Measurements from ENCODE around the gene ELANE.

ELANE gene

DNA sequence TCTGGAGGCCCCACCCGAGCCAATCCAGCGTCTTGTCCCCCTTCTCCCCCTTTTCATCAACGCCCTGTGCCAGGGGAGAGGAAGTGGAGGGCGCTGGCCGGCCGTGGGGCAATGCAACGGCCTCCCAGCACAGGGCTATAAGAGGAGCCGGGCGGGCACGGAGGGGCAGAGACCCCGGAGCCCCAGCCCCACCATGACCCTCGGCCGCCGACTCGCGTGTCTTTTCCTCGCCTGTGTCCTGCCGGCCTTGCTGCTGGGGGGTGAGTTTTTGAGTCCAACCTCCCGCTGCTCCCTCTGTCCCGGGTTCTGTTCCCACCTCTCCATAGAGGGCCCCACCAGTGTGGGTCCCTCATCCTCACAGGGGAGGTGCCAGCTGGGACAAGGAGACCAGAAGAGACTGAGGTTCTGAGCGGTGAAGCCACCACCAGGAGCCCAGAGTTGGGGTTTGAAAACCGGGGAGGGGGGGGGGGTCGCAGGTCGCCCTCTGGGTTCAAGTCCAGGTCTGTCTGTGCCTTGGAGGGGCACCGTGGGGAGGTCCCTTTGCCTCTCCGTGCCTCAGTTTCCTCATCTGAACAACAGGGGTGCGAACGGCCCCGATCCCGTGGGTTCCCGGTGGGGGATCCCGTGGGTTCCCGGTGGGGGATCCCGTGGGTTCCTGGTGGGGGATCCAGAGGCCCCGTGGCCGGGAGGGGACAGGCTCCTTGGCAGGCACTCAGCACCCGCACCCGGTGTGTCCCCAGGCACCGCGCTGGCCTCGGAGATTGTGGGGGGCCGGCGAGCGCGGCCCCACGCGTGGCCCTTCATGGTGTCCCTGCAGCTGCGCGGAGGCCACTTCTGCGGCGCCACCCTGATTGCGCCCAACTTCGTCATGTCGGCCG, at the start of gene ELANE:
TSS of gene ELANE (plus strand) at position 168 of the 878 bp plus-strand sequence. CDS start at position 194, 26 bp downstream.
- no peak for DNase-seq (ENCODE audit: low spot score)

DNA sequence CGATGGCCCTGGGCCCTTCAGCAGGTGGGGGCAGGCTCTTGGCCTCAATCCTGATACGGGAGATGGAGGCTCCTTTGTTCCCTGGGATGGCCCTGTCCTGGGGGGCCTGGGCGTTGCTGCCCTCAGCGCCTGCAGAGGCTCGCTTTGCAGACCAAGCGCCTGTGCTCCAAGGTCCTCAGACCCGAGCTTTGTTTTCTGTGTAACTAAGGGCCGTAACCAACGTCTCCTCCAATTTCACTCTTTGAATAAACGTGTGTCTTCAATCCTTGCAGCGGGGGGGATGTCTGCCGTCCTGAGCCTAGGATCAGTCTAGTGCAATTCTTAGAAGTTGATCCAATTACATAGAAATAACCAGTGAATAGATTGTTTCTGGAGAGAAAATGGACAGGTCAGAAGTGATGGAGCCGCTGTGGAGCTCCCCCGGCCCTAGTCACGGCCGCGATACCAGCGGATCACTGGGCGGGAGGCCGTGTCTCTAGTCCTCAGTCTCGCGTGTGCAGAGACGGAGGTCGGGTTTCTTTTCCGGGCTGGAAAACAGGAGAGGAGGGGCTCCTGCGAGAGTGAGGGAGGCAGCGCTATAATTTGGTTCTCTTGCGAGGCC, 49.5 kb upstream of the ELANE start:
- DNase-seq (ENCODE audit: low spot score), result no peak

DNA sequence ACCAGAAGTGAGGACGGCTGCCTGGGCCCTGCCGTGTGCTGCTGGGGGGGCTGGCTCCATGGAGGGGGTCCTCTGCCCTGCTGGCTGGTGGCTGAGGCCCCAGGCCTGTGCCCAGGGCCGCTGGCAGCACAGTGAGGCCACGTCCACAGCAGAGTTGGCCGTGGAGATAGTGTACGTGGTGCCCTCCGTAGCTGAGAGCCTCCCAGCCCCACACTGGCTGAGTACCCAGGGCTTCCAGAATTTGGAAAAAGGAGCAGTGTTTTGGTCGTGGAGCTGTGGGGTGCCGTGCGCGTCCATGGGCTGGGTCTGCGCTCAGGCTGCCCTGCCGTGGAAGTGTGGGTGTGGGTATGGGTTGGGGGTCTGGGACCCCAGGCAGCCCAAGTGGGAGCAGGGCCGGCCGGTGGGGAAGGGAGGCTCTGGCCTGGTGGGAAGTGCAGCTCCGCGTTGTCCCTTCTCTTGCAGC, 49.0 kb upstream of the ELANE start:
- no peak for DNase-seq (ENCODE audit: low spot score)

DNA sequence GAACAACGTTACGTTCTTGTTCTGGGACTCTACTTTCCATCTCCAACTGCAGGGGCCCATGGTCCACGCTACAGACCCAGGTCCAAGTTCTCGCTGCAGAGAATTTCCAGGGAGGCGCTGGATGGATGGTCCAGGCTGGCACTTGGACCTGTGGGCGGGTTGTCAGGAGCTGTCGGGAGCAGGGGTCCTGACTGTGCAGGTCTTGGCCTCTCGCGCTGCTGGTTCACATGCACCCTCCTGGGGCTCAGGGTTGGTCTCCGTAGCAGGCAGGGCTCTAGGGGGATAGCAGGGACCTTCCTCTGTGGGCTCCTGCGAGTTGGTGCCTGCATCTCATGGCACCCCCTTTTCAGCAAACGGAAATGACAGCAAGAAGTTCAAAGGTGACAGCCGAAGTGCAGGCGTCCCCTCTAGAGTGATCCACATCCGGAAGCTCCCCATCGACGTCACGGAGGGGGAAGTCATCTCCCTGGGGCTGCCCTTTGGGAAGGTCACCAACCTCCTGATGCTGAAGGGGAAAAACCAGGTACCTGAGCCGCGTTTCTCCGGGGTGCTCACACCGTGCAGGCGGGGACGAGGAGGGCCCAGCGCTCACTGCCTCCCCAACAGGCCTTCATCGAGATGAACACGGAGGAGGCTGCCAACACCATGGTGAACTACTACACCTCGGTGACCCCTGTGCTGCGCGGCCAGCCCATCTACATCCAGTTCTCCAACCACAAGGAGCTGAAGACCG, 48.3 kb upstream of the ELANE start:
- no peak for DNase-seq (ENCODE audit: low spot score)

DNA sequence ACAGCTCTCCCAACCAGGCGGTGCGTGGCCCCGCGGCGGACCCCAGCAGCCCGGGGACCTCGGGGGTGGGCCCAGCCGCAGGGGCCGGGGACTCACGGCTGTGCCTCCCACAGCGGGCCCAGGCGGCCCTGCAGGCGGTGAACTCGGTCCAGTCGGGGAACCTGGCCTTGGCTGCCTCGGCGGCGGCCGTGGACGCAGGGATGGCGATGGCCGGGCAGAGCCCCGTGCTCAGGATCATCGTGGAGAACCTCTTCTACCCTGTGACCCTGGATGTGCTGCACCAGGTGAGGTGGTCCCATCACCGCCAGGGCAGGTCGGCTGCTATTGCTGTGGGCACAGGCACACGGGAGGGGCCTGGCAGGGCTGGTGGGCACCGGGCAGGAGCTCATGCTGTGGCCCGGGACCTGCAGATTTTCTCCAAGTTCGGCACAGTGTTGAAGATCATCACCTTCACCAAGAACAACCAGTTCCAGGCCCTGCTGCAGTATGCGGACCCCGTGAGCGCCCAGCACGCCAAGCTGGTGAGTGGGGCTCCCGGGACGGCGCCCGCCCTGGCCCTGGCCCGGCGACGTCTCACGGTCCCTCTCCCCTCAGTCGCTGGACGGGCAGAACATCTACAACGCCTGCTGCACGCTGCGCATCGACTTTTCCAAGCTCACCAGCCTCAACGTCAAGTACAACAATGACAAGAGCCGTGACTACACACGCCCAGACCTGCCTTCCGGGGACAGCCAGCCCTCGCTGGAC, 47.5 kb upstream of the ELANE start:
- DNase-seq (ENCODE audit: low spot score), result no peak

DNA sequence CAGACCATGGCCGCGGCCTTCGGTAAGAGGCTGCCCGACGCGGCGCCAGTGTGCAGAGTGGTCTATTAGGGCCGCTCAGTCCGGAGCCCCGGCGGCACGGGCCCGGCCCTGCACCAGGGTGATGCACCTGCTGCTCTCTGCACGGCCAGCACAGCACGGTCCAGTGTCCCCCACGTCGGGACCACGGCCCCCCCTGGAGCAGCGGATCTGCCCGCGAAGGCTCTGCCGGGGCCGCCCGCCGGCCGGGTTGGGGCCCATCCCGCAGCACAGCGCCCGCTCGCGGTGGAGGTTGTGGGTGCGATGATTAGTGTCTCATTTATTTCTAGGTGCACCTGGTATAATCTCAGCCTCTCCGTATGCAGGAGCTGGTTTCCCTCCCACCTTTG, 46.9 kb upstream of the ELANE start:
- no peak for DNase-seq (ENCODE audit: low spot score)

DNA sequence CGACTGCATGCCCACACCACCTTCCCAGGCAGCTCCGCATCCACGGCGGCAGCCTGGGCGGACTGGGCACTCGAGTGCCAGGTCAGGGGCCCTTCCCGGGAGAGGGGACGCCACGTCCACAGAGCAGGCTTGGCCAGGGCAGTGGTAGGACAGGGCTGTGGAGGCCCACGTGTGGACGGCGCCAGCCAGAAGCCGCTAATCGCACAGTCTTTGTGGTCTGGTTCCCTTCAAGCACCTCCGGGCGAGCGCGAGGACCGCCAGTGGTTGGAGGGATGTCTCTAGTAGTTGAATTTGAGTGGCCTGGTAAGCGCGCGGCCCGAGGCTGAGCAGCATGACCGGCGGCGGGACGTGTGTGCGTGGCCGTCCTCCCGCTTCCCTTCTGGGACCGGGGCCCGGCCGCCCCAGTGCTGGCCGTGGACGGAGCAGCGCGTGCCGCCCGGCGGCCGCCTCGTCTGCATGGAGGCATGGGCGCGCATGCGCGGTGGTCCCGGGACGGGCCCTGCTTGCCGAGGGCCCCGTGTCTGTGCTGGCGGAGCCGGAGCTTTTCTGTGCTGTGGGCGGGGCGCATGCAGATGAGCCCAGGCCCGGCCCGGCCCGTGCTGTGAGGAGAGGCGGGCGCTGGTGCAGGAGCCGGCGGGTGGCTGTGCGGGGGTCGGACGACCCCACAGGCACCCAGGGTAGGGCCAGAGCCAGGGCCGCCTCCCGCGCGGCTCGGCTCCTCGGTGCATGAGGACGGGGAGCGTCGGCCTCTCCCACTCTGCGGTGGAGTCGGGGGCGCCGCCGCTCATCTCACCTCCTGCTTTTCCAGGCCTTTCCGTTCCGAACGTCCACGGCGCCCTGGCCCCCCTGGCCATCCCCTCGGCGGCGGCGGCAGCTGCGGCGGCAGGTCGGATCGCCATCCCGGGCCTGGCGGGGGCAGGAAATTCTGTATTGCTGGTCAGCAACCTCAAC, 46.2 kb upstream of the ELANE start:
- DNase-seq (ENCODE audit: low spot score), result no peak

DNA sequence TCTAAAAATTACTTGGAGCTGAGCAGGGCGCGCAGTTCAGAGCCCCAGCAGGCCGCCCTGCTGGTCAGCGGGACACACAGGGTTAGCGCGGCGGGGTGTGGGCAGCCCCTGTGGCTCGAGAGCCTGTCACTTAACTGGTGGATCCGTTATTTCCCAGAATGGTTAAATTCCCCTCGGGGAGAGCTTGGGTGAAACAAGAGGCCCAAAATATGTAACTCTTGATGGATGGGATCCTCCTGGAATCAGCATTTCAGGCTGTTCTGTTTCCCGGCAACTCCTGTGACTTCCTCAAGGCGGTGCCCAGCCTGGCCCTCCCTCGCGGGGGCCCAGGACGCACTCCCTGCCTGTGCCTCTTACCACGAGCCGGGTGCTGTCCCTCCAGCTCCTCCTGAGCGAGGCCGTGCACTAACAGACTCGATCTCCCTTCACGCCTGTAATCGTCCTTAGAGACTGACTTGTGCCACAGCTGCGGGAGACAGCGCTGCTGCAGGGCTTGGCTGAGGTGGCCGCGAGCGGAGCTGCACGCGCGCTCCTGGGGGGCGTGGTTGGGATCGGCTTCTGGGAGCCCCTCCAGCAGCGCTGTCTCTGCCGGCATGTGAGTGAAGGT, 45.2 kb upstream of the ELANE start:
- DNase-seq (ENCODE audit: low spot score), result no peak

DNA sequence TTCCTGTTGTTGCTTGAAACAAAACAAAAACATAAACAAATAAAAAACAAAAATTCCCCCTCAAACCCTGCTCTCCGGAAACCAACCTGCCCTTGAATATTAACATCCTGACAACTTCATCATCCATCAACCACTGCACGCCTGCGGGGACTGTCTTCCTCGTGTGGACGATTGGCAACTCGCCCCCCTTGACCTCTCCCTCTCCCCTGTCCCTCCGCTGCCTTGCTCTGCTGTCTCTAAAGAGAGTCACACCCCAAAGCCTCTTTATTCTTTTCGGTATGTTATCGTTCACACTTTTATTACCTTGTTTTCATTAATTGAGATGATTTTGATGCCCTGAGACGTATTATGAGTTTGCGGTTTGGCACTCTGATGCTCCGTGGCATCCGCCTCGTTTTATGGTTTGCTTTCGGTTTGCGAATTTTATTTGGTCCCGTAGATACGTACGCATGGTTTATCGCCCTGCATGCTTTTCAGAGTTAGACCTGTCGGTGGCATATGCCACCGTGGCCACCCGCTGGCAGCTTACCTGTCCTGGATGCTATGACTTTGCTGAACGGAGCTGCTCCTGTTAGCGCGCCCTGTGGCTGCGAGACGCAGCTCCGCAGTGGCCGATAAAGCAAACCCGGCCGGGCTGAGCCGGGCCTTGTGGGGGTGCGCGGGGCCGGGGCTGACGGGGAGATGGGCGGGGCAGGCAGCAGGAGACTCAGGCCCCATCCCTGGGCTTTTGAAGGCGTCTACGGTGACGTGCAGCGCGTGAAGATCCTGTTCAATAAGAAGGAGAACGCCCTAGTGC, 44.3 kb upstream of the ELANE start:
- no peak for DNase-seq (ENCODE audit: low spot score)

DNA sequence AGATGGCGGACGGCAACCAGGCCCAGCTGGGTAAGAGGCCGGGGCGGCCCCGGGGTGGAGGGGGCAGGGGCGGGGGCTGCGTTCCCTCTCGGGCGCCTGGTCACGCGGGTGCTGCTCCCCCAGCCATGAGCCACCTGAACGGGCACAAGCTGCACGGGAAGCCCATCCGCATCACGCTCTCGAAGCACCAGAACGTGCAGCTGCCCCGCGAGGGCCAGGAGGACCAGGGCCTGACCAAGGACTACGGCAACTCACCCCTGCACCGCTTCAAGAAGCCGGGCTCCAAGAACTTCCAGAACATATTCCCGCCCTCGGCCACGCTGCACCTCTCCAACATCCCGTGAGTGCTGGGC, 43.7 kb upstream of the ELANE start:
- no peak for DNase-seq (ENCODE audit: low spot score)

DNA sequence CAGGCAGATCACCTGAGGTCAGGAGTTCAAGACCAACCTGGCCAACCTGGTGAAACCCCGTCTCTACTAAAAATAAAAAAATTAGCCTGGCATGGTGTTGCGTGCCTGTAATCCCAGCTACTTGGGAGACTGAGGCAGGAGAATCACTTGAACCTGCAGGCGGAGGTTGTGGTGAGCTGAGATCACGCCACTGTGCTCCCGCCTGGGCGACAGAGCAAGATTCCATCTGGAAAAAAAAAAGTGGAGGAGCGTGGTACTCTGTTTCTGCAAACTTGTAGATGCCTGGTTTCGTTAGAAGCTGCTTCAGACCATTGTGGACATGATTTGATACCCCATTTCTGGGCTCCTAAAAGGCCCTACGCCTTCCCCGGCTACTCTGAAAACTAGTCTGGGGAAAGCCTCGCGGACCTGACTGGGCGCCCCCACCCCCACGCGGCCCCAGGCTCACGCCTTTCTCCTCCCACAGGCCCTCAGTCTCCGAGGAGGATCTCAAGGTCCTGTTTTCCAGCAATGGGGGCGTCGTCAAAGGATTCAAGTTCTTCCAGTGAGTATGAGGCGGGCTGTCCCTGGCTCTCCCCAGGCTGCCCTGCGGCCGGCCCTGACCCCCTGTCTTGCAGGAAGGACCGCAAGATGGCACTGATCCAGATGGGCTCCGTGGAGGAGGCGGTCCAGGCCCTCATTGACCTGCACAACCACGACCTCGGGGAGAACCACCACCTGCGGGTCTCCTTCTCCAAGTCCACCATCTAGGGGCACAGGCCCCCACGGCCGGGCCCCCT, 41.8 kb upstream of the ELANE start:
- DNase-seq (ENCODE audit: low spot score), result no peak

DNA sequence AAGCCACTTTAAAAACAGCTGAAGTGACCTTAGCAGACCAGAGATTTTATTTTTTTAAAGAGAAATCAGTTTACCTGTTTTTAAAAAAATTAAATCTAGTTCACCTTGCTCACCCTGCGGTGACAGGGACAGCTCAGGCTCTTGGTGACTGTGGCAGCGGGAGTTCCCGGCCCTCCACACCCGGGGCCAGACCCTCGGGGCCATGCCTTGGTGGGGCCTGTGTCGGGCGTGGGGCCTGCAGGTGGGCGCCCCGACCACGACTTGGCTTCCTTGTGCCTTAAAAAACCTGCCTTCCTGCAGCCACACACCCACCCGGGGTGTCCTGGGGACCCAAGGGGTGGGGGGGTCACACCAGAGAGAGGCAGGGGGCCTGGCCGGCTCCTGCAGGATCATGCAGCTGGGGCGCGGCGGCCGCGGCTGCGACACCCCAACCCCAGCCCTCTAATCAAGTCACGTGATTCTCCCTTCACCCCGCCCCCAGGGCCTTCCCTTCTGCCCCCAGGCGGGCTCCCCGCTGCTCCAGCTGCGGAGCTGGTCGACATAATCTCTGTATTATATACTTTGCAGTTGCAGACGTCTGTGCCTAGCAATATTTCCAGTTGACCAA, 41.1 kb upstream of the ELANE start:
- no peak for DNase-seq (ENCODE audit: low spot score)

DNA sequence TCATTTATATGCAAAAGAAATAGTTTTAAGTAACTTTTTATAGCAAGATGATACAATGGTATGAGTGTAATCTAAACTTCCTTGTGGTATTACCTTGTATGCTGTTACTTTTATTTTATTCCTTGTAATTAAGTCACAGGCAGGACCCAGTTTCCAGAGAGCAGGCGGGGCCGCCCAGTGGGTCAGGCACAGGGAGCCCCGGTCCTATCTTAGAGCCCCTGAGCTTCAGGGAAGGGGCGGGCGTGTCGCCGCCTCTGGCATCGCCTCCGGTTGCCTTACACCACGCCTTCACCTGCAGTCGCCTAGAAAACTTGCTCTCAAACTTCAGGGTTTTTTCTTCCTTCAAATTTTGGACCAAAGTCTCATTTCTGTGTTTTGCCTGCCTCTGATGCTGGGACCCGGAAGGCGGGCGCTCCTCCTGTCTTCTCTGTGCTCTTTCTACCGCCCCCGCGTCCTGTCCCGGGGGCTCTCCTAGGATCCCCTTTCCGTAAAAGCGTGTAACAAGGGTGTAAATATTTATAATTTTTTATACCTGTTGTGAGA, 40.5 kb upstream of the ELANE start:
- DNase-seq (ENCODE audit: low spot score), result no peak

DNA sequence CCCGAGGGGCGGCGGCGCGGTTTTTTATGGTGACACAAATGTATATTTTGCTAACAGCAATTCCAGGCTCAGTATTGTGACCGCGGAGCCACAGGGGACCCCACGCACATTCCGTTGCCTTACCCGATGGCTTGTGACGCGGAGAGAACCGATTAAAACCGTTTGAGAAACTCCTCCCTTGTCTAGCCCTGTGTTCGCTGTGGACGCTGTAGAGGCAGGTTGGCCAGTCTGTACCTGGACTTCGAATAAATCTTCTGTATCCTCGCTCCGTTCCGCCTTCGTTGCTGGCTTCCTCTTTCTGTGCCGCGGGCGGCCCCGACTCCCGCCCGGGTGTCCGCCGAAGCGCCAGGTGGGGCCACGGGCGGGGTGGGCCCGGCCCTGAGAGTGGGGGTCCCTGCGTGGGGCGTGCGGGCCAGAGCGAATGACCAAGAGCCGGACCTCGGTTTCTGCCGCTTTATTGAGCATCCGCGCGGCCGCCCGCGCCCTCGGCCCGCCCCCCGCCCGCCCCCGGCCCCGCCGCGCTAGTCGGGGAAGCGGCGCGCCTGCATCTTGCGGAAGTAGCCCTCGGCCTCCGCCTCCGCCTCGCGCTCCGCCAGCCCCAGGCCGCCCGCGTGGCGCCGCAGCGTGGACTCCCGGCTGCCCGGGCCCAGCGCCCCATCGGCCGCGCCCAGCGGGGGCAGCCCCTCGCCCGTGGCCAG, 39.9 kb upstream of the ELANE start:
- DNase-seq (ENCODE audit: low spot score), result no peak

DNA sequence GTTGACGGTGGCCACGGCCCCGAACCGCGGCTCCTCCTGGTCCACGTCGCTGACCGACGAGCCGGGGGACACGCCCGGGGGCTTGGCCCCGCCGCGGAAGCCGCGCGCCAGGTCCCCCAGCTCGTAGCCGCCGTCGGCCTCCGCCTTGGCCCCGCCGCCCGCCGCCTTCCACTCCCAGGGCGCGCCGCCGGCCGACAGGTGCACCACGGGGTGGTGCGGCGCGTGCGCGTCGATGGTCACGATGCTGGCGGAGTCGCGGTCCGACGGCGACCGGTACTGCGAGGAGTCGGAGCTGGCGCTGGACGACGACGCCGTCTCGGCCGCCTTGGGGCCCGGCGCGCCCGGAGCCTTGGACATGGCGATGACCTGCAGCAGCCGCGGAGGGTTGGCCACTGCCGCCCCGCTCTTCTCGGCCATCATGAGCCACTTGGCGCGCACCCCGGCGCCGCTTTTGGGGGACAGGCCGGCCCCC, 39.3 kb upstream of the ELANE start:
- no peak for DNase-seq (ENCODE audit: low spot score)

DNA sequence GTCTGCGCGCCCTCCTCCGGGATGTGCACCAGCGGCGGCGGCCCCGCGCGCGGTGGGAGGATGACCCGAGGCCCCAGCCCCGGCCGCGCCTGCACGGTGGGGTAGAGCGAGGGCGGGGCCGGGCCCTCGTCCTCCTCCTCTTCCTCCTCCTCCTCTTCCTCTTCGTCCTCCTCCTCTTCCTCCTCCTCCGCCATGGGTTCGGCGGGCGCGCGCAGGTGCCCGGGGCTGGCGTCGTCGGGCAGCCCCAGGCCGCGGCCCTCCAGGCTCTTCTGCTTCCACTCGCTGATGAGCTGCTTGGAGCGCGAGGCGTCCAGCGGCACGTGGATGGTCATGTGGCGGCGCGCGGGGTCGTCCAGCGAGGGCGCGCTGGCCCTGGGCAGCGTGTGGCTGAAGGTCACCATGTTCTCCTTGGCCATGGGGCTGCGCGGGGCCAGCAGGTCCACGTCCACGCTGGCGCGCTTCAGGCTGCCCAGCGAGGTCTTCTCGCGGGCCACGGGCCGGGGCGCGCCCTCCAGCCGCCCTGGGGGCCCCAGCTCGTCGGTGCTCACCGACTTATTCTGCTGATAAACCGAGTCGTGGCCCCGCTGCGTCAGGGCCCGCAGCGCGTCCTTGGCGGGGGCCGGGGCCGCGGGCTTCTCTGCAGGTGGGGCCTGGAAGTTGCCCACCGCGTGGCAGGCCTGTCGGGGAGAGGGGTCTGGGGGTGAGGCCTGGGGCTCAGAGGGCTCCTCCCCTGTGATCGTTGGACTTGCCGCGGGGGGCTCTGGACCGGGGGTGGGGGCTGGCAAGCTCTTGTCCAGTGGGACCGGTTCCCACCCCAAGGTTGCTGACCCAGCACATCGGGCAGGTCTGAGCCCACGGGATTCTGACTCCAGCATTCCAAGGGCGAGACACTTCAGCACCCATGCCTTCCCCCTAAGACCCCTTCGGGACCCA, 38.6 kb upstream of the ELANE start:
- no peak for DNase-seq (ENCODE audit: low spot score)
